GM12892 (cell line): Measurements from ENCODE around the gene SLC9A4.

Experiments used
- POLR2A ChIP-seq: IDR thresholded peaks from 2 replicates; pipeline ENCODE4 v1.6.1; 2011; ENCODE audit warnings: low read depth, low read length, control low read depth
- POLR2AphosphoS5 ChIP-seq: IDR thresholded peaks from 2 replicates; pipeline ENCODE4 v1.6.1; 2011; ENCODE audit warnings: low read depth, low read length, control low read depth
- TAF1 ChIP-seq: IDR thresholded peaks from 2 replicates; pipeline ENCODE4 v1.6.1; 2011; ENCODE audit warnings: low read depth, mild to moderate bottlenecking, control low read depth, low read length, borderline replicate concordance

GRCh38 chr2:102544182-102544581, 71.2 kb downstream of the SLC9A4 start:
- TF ChIP-seq POLR2AphosphoS5 = no peak
- no peak for TF ChIP-seq POLR2A
- no peak for TF ChIP-seq TAF1
